ENCODE measurements around the gene DTWD2. TPM values are rescaled to one million over a fixed set of nuclear protein-coding genes. Genes with fewer than 3 reads are reported as not detected.
"Not testable (repeated sequence)": the region's sequence is repeated elsewhere in the genome, so short reads cannot be mapped to it uniquely, and the experiment has no call there.

Gene DTWD2
- polyA plus RNA-seq, 1 of the 3 experiments (the other 2 are of a cell fraction) = 2.5 TPM

DNA sequence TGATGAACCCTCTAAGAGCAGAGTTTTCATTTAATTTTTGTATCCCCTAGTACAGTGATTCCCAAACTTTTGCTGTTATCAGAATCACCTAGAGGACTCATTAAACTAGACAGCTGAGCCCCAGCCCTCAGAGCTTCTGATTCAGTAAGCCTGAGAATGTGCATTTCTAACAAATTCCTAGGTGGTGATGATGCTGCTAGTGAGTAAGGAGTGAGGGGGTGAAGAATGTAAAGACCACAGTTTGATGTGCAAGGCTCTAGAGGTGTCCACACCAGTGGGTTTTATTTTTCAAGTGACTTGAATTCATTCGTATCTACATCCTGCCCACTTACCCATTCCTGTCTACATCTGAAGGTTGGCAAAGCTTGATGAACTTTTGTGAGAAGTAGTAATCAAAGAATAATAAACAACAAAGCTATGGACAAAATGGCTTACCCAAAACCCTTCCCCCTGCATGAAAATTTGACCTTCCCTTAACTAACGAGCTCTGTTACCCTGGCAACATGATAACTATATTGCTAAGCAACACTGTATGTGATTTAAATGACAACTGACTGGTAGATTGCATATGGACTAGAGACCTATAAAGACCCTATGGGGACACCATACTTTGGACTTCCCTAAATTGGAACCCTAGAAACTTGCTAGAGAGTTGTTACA, 35.2 kb downstream of the DTWD2 start:
- TF ChIP-seq, protein P1, sequence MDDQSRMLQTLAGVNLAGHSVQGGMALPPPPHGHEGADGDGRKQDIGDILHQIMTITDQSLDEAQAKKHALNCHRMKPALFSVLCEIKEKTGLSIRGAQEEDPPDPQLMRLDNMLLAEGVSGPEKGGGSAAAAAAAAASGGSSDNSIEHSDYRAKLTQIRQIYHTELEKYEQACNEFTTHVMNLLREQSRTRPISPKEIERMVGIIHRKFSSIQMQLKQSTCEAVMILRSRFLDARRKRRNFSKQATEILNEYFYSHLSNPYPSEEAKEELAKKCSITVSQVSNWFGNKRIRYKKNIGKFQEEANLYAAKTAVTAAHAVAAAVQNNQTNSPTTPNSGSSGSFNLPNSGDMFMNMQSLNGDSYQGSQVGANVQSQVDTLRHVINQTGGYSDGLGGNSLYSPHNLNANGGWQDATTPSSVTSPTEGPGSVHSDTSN (IDR thresholded peaks at IDR 0.05) = no peak
- TF ChIP-seq FOXM1 (IDR thresholded peaks at IDR 0.05; ENCODE audit: low read depth) = no peak
- no peak for TF ChIP-seq TEAD4 (IDR thresholded peaks at IDR 0.05; ENCODE audit: borderline replicate concordance, insufficient read depth)
- TF ChIP-seq POLR2AphosphoS5 (IDR thresholded peaks at IDR 0.05; ENCODE audit: low read depth, low read length) = no peak
- TF ChIP-seq, protein P2, sequence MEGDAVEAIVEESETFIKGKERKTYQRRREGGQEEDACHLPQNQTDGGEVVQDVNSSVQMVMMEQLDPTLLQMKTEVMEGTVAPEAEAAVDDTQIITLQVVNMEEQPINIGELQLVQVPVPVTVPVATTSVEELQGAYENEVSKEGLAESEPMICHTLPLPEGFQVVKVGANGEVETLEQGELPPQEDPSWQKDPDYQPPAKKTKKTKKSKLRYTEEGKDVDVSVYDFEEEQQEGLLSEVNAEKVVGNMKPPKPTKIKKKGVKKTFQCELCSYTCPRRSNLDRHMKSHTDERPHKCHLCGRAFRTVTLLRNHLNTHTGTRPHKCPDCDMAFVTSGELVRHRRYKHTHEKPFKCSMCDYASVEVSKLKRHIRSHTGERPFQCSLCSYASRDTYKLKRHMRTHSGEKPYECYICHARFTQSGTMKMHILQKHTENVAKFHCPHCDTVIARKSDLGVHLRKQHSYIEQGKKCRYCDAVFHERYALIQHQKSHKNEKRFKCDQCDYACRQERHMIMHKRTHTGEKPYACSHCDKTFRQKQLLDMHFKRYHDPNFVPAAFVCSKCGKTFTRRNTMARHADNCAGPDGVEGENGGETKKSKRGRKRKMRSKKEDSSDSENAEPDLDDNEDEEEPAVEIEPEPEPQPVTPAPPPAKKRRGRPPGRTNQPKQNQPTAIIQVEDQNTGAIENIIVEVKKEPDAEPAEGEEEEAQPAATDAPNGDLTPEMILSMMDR (IDR thresholded peaks at IDR 0.05) = no peak
- no peak for TF ChIP-seq RAD21 (IDR thresholded peaks at IDR 0.05; ENCODE audit: low read length)
- TF ChIP-seq TCF12 (IDR thresholded peaks at IDR 0.05) = no peak
- TF ChIP-seq FOXJ3 (CRISPR knock-in tag; IDR thresholded peaks at IDR 0.05) = no peak
- no peak for TF ChIP-seq CHD2 (IDR thresholded peaks at IDR 0.05; ENCODE audit: low read length, partially characterized antibody)
- TF ChIP-seq NFIC (IDR thresholded peaks at IDR 0.05; ENCODE audit: borderline replicate concordance) = no peak
- TF ChIP-seq YY1 (IDR thresholded peaks at IDR 0.05; ENCODE audit: low read depth) = no peak
- no peak for TF ChIP-seq JUND (IDR thresholded peaks at IDR 0.05)
- TF ChIP-seq, protein P3, sequence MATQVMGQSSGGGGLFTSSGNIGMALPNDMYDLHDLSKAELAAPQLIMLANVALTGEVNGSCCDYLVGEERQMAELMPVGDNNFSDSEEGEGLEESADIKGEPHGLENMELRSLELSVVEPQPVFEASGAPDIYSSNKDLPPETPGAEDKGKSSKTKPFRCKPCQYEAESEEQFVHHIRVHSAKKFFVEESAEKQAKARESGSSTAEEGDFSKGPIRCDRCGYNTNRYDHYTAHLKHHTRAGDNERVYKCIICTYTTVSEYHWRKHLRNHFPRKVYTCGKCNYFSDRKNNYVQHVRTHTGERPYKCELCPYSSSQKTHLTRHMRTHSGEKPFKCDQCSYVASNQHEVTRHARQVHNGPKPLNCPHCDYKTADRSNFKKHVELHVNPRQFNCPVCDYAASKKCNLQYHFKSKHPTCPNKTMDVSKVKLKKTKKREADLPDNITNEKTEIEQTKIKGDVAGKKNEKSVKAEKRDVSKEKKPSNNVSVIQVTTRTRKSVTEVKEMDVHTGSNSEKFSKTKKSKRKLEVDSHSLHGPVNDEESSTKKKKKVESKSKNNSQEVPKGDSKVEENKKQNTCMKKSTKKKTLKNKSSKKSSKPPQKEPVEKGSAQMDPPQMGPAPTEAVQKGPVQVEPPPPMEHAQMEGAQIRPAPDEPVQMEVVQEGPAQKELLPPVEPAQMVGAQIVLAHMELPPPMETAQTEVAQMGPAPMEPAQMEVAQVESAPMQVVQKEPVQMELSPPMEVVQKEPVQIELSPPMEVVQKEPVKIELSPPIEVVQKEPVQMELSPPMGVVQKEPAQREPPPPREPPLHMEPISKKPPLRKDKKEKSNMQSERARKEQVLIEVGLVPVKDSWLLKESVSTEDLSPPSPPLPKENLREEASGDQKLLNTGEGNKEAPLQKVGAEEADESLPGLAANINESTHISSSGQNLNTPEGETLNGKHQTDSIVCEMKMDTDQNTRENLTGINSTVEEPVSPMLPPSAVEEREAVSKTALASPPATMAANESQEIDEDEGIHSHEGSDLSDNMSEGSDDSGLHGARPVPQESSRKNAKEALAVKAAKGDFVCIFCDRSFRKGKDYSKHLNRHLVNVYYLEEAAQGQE (IDR thresholded peaks at IDR 0.05; ENCODE audit: low read depth, low read length) = no peak
- TF ChIP-seq EP300 (IDR thresholded peaks at IDR 0.05; ENCODE audit: borderline replicate concordance in 1 of 2, low read depth in 1 of 2, low read length in 1 of 2) = no peak
- TF ChIP-seq, protein P4, sequence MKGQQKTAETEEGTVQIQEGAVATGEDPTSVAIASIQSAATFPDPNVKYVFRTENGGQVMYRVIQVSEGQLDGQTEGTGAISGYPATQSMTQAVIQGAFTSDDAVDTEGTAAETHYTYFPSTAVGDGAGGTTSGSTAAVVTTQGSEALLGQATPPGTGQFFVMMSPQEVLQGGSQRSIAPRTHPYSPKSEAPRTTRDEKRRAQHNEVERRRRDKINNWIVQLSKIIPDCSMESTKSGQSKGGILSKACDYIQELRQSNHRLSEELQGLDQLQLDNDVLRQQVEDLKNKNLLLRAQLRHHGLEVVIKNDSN (IDR thresholded peaks at IDR 0.05; ENCODE audit: borderline replicate concordance, low read depth) = no peak
- no peak for TF ChIP-seq RXRA (IDR thresholded peaks at IDR 0.05; ENCODE audit: borderline replicate concordance, low read depth)
- no peak for TF ChIP-seq EZH2phosphoT487 (IDR thresholded peaks at IDR 0.05; ENCODE audit: borderline replicate concordance, low read depth)
- no peaks in the 10 kb centered on the region for H3K27me3 ChIP-seq (ENCODE audit: insufficient read depth)
- WGBS (ENCODE audit: low lambda C conversion rate) = 83% methylated on average over 2 of the region's 2 CpGs
- no peak overlapping the region for H3K4me3 ChIP-seq (ENCODE audit: low read depth in 2 of 2, low read length in 1 of 2)
- POLR2A ChIA-PET = no interaction called here
- CTCF ChIA-PET = no interaction called here
- H3K27ac ChIP-seq (ENCODE audit: low read depth in 2 of 2, low read length in 1 of 2) = no peak overlapping the region
- no peaks in the 10 kb centered on the region for H3K36me3 ChIP-seq (replicated peaks in 1 of 2; ENCODE audit: control insufficient read depth in 1 of 2, insufficient read depth in 2 of 2, low read length in 1 of 2)
- no peaks in the 10 kb centered on the region; a peak in 1 of 4 replicates for H3K4me1 ChIP-seq (ENCODE audit: control insufficient read depth in 1 of 2, insufficient read depth in 2 of 2, low read depth in 1 of 2, low read length in 1 of 2)
- no peaks in the 10 kb centered on the region for H4K20me1 ChIP-seq (ENCODE audit: insufficient read depth)
- H3K4me2 ChIP-seq = no peak overlapping the region
- H3K9me3 ChIP-seq = no peaks in the 10 kb centered on the region
- H2AFZ ChIP-seq (ENCODE audit: low read depth) = no peak overlapping the region
- no peaks in the 10 kb centered on the region for H3F3A ChIP-seq (replicated peaks; ENCODE audit: insufficient read depth)
- H3K9me2 ChIP-seq = no peaks in the 10 kb centered on the region
- H3K9ac ChIP-seq = no peak overlapping the region
- DNase-seq = no peak
- no peaks in the 10 kb centered on the region for H3K79me2 ChIP-seq (ENCODE audit: insufficient read depth)

DNA sequence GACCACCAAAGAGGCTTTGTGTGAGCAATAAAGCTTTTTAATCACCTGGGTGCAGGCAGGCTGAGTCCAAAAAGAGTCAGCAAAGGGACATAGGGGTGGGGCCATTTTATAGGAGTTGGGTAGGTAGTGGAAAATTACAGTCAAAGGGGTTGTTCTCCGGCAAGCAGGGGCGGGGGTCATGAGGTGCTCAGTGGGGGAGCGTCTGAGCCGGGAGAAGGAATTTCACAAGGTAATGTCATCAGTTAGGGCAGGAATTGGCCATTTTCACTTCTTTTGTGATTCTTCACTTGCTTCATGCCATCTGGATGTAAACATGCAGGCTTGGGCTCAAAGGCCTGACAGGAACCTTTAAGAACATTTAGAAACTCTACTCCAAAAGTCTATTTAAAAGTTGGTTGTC, 36.0 kb downstream of the DTWD2 start:
- H3K4me2 ChIP-seq; H3K4me1 ChIP-seq (ENCODE audit: control insufficient read depth in 1 of 2, insufficient read depth in 2 of 2, low read depth in 1 of 2, low read length in 1 of 2); H3K9me3 ChIP-seq; H3K27me3 ChIP-seq (ENCODE audit: insufficient read depth); H3K36me3 ChIP-seq (replicated peaks in 1 of 2; ENCODE audit: control insufficient read depth in 1 of 2, insufficient read depth in 2 of 2, low read length in 1 of 2); H3K27ac ChIP-seq (ENCODE audit: low read depth in 2 of 2, low read length in 1 of 2); DNase-seq; H3K79me2 ChIP-seq (ENCODE audit: insufficient read depth); H4K20me1 ChIP-seq (ENCODE audit: insufficient read depth); H3K4me3 ChIP-seq (ENCODE audit: low read depth in 2 of 2, low read length in 1 of 2); H3K9ac ChIP-seq; CTCF ChIA-PET; H3F3A ChIP-seq (replicated peaks; ENCODE audit: insufficient read depth); H2AFZ ChIP-seq (ENCODE audit: low read depth); POLR2A ChIA-PET; H3K9me2 ChIP-seq: not testable (repeated sequence)
- WGBS (ENCODE audit: low lambda C conversion rate) = 97% methylated on average over 4 of the region's 4 CpGs

DNA sequence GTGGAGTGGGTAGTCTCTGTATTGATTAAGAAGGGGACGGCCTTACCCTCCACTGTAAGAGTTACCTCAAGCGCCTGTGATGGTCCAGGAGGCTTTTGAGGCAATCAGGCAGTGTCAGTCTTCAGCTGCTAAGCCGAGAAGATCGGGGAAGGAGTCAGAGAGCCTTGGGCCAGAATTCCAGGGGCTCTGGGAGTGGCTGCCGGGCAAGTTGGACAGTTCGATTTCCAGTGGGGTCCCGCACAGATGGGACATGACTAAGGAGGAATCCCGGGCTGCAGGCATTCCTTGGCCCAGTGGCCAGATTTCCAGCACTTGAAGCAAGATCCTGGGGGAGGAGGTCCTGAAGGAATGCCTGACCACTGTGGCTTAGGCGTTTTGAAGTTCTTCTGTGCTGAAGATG, 38.0 kb downstream of the DTWD2 start:
- H3K79me2 ChIP-seq (ENCODE audit: insufficient read depth); POLR2A ChIA-PET; H3K9ac ChIP-seq; H3K9me2 ChIP-seq; H3K4me2 ChIP-seq; H3K4me3 ChIP-seq (ENCODE audit: low read depth in 2 of 2, low read length in 1 of 2); H3K27ac ChIP-seq (ENCODE audit: low read depth in 2 of 2, low read length in 1 of 2); CTCF ChIA-PET; DNase-seq; H3F3A ChIP-seq (replicated peaks; ENCODE audit: insufficient read depth); H4K20me1 ChIP-seq (ENCODE audit: insufficient read depth); H3K9me3 ChIP-seq; H3K36me3 ChIP-seq (replicated peaks in 1 of 2; ENCODE audit: control insufficient read depth in 1 of 2, insufficient read depth in 2 of 2, low read length in 1 of 2); H3K4me1 ChIP-seq (ENCODE audit: control insufficient read depth in 1 of 2, insufficient read depth in 2 of 2, low read depth in 1 of 2, low read length in 1 of 2); H3K27me3 ChIP-seq (ENCODE audit: insufficient read depth); H2AFZ ChIP-seq (ENCODE audit: low read depth): not testable (repeated sequence)
- 67% methylated on average over 9 of the region's 9 CpGs for WGBS (ENCODE audit: low lambda C conversion rate)

All from SK-N-SH (cell line).